Effector memory CD8-positive, alpha-beta T cell (primary cell): ENCODE data around the gene IQSEC2.

ENCODE experiments used
- ATAC-seq: fragments of 150-1000 bp; cut with Tn5 transposase; replicated peaks from 2 replicates; pipeline ENCODE4 v1.10.0; 2021; ENCODE audit warnings: mild to moderate bottlenecking, moderate library complexity
- DNase-seq, 3 experiments: peaks; one replicate each; pipeline ENCODE4 v3.0.0; 2021
- H3K27ac Mint-ChIP-seq, 2 donors: one replicate each; pipeline ENCODE4 v1.8.0; 2022; ENCODE audit warnings: mild to moderate bottlenecking in 2 of 2, mixed read lengths in 2 of 2, moderate library complexity in 2 of 2
- H3K27me3 Mint-ChIP-seq, 2 donors: one replicate each; pipeline ENCODE4 v1.8.0; 2022; ENCODE audit warnings: mixed read lengths in 2 of 2
- H3K36me3 Mint-ChIP-seq: one replicate; pipeline ENCODE4 v1.8.0; 2022; ENCODE audit warnings: mild to moderate bottlenecking, moderate library complexity, mixed read lengths; ENCODE audit not compliant: insufficient read depth
- H3K4me1 Mint-ChIP-seq, 2 donors: one replicate each; pipeline ENCODE4 v1.8.0; 2022; ENCODE audit warnings: low read depth in 2 of 2, mixed read lengths in 2 of 2
- H3K4me3 Mint-ChIP-seq, 2 donors: one replicate each; pipeline ENCODE4 v1.8.0; 2022; ENCODE audit warnings: mild to moderate bottlenecking in 2 of 2, mixed read lengths in 2 of 2, moderate library complexity in 2 of 2
- H3K9me3 Mint-ChIP-seq, 2 donors: one replicate each; pipeline ENCODE4 v1.8.0; 2022; ENCODE audit warnings: mixed read lengths in 2 of 2

The IQSEC2 gene

DNA sequence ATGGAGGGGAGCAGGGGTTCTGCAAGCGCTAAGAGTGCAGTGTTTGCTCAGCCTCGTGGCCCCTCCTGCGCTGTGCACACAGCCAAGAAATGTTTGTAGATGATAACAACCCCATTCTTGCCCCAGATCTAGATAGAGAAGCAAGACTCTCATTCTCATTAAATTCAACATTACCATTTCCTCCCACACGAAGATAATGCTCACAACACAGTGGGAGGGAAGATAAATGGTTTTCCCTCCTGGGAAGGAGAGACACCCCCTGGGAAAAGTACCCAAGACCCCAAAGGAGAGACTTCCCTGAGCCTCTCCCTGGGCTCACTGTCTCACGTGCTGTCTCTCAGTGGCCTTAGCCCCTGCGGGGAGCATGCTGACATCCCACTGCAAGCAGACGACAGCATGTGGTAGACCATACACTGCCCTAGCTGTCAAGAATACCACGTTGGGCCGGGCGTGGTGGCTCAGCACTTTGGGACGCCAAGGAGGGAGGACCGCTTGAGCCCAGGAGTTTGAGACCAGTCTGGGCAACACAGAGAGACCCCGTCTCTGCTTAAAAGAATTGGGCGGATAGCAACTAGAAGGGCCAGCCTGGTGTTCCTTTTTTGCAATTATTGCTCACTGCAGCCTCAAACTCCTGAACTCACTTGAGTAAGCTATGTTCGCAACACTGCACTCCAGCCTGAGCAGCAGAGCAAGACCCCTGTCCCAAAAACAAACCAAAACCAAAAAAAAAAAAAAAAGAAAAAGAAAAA lies 34.9 kb upstream of the IQSEC2 start:
- H3K36me3 Mint-ChIP-seq = no peaks in the 10 kb centered on the region
- no peak for DNase-seq
- no peaks in the 10 kb centered on the region for H3K9me3 Mint-ChIP-seq
- H3K27me3 Mint-ChIP-seq = peaks cover 6 to 7% of the 10 kb centered on the region in 2 donors
- H3K4me3 Mint-ChIP-seq = no peak overlapping the region
- no peak for ATAC-seq
- H3K4me1 Mint-ChIP-seq = peaks cover 7 to 11% of the 10 kb centered on the region in 2 donors
- no peak overlapping the region for H3K27ac Mint-ChIP-seq

DNA sequence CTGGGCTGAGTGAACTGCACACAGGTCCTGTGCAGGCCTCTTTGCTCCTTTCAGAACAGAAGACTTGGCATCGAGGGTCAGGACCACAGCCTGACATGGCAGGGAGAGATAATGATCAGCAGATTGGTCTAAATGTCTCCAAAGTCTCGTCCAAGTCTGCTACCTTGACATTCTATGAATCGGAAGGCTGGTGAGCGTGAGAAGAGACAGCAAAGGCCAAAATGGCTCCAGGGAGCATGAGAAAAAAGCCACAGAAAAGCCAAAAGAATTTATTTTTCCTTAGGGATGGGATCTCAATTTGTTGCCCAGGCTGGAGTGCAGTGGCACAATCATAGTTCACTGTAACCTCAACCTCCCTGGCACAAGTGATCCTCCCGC lies 32.3 kb upstream of the IQSEC2 start:
- H3K9me3 Mint-ChIP-seq = no peaks in the 10 kb centered on the region
- H3K4me3 Mint-ChIP-seq = no peak overlapping the region
- peaks cover 4 to 6% of the 10 kb centered on the region in 2 donors for H3K27me3 Mint-ChIP-seq
- DNase-seq (no peak), ATAC-seq (no peak)
- peaks cover 0 to 2% of the 10 kb centered on the region in 2 donors for H3K4me1 Mint-ChIP-seq
- H3K27ac Mint-ChIP-seq = no peak overlapping the region
- H3K36me3 Mint-ChIP-seq = no peaks in the 10 kb centered on the region

GRCh38 chrX:53312946-53313727 lies 31.8 kb upstream of the IQSEC2 start:
- H3K4me1 Mint-ChIP-seq = peaks cover 0 to 2% of the 10 kb centered on the region in 2 donors
- H3K27me3 Mint-ChIP-seq = peaks cover 0 to 6% of the 10 kb centered on the region in 2 donors
- H3K36me3 Mint-ChIP-seq = no peaks in the 10 kb centered on the region
- no peak overlapping the region for H3K4me3 Mint-ChIP-seq
- no peak overlapping the region for H3K27ac Mint-ChIP-seq
- DNase-seq = peak; percentile 47 to 56 (median 50)
- no peaks in the 10 kb centered on the region for H3K9me3 Mint-ChIP-seq
- ATAC-seq = peak; percentile 58

DNA sequence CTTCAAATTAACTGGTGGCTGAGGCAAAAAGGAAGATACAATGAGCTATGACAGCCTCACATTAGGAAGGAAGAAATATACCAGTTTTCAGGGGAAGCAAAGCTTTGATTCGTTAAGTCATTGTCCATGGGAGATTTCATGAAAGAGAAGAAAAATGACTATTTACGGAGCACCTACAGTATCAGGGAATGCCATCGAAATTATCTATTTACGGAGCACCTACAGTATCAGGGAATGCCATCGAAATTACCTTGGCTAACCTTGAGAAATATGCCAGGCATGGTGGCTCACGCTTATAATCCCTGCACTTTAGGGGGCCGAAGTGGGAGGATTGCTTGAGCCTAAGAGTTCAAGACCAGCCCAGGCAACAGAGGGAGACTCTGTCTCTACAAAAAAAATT lies 28.5 kb upstream of the IQSEC2 start:
- Mint-ChIP-seq H3K4me1 (no peaks in the 10 kb centered on the region), H3K4me3 (no peak overlapping the region), H3K36me3 (no peaks in the 10 kb centered on the region), H3K27me3 (no peaks in the 10 kb centered on the region), H3K9me3 (no peaks in the 10 kb centered on the region), H3K27ac (no peak overlapping the region)
- ATAC-seq = no peak
- DNase-seq = no peak

DNA sequence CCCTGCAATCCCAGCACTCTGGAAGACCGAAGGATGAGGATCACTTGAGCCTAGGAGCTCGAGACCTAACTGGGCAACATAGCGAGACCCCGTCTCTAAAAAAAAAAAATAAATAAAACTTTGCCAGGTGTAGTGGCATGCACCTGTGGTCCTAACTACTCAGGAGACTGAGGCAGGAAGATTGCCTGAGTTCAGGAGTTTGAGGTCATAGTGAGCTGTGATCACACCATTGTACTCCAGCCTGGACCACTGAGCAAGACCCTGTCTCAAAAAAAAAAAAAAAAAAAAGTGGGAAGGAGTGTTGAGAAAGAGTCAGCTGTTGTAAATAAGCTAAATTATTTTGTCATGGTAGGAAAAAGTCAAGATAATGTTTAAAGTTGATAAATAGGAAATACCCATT lies 27.5 kb upstream of the IQSEC2 start:
- H3K27ac Mint-ChIP-seq = no peak overlapping the region
- H3K27me3 Mint-ChIP-seq = no peaks in the 10 kb centered on the region
- ATAC-seq (no peak), DNase-seq (no peak)
- H3K4me1 Mint-ChIP-seq = no peaks in the 10 kb centered on the region
- H3K4me3 Mint-ChIP-seq = no peak overlapping the region
- H3K9me3 Mint-ChIP-seq = no peaks in the 10 kb centered on the region
- no peaks in the 10 kb centered on the region for H3K36me3 Mint-ChIP-seq

GRCh38 chrX:53305996-53306937 lies 24.9 kb upstream of the IQSEC2 start:
- no peak overlapping the region for H3K27ac Mint-ChIP-seq
- no peaks in the 10 kb centered on the region for H3K9me3 Mint-ChIP-seq
- H3K4me1 Mint-ChIP-seq = no peaks in the 10 kb centered on the region
- no peaks in the 10 kb centered on the region for H3K36me3 Mint-ChIP-seq
- ATAC-seq (no peak), DNase-seq (no peak)
- no peak overlapping the region for H3K4me3 Mint-ChIP-seq
- H3K27me3 Mint-ChIP-seq = no peaks in the 10 kb centered on the region

DNA sequence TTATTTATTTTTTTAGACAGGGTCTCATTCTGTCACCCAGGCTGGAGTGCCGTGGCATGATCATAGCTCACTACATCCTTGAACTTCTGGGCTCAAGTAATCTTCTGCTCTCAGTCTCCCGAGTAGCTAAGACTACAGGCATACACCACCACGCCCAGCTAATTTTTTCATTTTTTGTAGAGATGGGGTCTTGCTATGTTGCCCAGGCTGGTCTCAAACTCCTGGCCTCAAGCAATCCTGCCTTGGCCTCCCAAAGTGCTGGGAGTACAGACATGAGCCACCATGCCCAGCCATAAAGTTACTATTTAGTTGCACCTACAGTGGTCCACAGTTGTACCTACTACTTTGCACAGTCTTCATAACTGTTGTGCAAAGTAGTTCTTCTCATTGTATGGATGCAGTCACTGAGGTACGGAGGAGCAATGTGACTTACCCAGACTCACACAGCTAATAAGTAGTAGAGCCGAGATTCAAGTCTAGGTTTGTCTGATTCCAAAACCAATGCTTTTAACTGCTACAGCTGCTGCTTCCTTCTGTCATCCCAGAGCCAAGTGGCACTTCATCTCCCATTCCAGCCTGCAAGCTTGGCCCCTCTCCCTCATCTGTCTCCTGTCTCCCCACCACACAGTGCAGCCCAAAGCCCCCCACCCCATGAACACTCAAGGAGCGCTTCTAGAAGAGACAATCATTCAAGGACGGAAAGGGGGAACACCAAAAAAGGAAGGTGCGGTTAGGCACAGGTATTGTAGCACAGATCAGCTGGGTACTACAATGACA lies 24.0 kb upstream of the IQSEC2 start:
- H3K4me1 Mint-ChIP-seq = no peaks in the 10 kb centered on the region
- ATAC-seq = no peak

GRCh38 chrX:53303195-53303594 lies 21.8 kb upstream of the IQSEC2 start:
- ATAC-seq = no peak
- no peaks in the 10 kb centered on the region for H3K36me3 Mint-ChIP-seq
- no peaks in the 10 kb centered on the region for H3K27me3 Mint-ChIP-seq
- H3K4me1 Mint-ChIP-seq = no peaks in the 10 kb centered on the region
- H3K9me3 Mint-ChIP-seq = no peaks in the 10 kb centered on the region
- no peak overlapping the region for H3K27ac Mint-ChIP-seq
- no peak overlapping the region for H3K4me3 Mint-ChIP-seq
- no peak for DNase-seq

More for the DNA sequence above, 24.0 kb upstream of the IQSEC2 start:
- Mint-ChIP-seq H3K27ac (no peak overlapping the region), H3K9me3 (no peaks in the 10 kb centered on the region), H3K4me3 (no peak overlapping the region), H3K27me3 (no peaks in the 10 kb centered on the region), H3K36me3 (no peaks in the 10 kb centered on the region)
- DNase-seq = no peak

DNA sequence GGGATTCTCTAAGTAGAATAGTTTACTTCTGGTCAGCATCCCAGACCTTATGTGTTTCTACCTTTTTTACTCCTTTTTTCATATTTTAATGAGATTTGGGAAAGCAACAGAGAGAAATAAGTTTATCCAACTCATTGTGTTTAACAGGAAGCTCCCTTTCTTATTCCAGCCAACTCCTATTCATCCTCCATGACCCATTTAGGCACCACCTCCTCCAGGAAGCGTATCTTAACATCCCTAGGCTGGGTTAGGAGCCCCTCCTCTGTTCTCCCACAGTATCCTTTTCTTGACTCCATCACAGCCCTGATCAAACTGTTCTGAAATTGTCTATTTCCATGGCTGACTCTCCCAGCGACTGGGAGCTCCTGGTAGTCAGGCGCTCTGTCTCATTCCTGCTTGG lies 18.8 kb upstream of the IQSEC2 start:
- H3K27ac Mint-ChIP-seq = no peak overlapping the region
- H3K4me3 Mint-ChIP-seq = no peak overlapping the region
- no peaks in the 10 kb centered on the region for H3K9me3 Mint-ChIP-seq
- no peaks in the 10 kb centered on the region for H3K27me3 Mint-ChIP-seq
- no peaks in the 10 kb centered on the region for H3K4me1 Mint-ChIP-seq
- H3K36me3 Mint-ChIP-seq = no peaks in the 10 kb centered on the region
- ATAC-seq (no peak), DNase-seq (no peak)

DNA sequence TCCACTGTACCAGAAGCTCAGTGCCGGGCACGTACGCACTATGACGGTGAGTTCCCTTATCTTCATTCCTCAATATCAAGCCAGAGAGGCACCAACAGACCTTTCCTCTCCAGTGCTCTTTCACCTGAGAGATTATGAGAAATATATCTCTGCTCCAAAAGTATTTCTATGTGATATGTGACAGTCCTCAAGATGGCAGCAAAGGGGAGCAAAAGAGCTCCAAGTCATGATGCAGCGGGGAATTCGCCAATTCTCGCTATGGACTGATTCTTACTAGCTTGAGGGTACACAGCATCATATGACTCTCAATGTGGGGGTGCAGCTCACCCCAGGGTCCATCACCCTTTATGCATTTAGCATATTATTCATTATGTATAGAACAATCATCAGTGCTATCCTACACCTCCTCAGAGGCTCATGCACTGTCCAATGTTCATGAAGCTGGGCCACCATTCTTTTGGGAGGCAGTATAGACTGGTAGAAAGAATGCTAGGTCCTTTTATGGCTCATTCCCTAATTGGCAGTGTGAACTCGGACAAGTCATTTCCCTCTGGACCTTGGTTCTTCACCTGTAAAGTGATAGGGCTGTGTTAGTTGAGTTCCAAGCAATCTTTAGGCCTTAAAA lies 12.8 kb upstream of the IQSEC2 start:
- Mint-ChIP-seq H3K27me3 (no peaks in the 10 kb centered on the region), H3K4me1 (peaks cover 1 to 5% of the 10 kb centered on the region in 2 donors), H3K9me3 (no peaks in the 10 kb centered on the region), H3K4me3 (no peak overlapping the region), H3K27ac (no peak overlapping the region), H3K36me3 (no peaks in the 10 kb centered on the region)
- ATAC-seq (no peak), DNase-seq (no peak)

DNA sequence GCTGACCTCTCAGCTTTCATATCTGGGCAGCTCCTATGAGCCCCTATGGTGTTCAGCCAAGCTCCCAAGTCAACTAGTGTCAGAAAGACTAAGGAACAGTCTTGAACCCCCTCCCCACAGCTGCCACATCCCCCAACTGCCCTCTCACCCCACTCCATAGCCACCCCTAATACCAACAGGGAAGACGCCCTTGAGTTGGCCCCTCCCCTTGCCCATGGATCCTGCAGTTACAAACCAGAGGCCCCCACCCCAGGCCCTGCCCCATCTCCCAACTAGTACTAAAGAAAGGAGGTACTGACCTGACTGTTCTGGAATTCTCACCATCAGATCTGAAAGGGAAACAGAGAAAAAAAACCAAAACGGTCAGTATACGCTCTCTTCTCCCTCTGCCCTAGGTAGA lies 10.2 kb upstream of the IQSEC2 start:
- Mint-ChIP-seq H3K4me1 (peaks cover 14 to 22% of the 10 kb centered on the region in 2 donors), H3K4me3 (no peak overlapping the region), H3K27me3 (no peaks in the 10 kb centered on the region), H3K9me3 (no peaks in the 10 kb centered on the region), H3K27ac (peak overlapping the region in 1 of 2 donors; percentile 72), H3K36me3 (peaks cover 2% of the 10 kb centered on the region)
- DNase-seq = no peak
- no peak for ATAC-seq

DNA sequence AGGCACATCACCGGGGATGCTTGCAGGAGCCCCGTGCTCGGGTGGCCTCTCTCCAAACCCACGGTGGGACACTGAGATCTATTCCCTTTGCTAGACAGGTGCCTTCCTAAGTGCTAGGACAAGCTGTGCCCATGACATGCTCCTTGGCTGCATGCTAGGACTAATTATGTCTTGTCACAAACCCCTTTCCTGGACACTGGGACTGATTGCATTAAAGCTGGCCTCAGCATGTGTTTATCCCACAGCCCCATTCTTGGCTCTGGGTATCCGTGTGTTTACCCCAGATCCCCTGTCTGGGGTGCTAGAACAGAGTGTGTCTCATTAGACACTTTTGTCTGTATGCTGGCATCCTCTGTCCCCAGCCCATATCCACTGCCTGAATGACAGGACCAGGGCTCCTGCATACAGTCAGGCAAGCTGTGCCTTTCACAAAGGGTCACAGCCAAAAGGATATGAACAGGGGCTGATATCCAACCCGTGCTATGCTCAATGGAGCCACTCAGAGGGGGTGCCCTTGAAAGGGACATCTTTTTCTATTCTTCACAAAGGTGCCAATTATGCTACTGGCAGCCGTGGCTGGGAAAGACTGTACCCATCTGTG lies 9.2 kb upstream of the IQSEC2 start:
- Mint-ChIP-seq H3K4me1 (peaks cover 14 to 23% of the 10 kb centered on the region in 2 donors), H3K36me3 (peaks cover 3% of the 10 kb centered on the region), H3K27ac (no peak overlapping the region), H3K4me3 (no peak overlapping the region), H3K27me3 (no peaks in the 10 kb centered on the region), H3K9me3 (no peaks in the 10 kb centered on the region)
- ATAC-seq = no peak
- DNase-seq = no peak
